ENCODE measurements around the gene TNFAIP1. TPM values are rescaled to one million over a fixed set of nuclear protein-coding genes. Genes with fewer than 3 reads are reported as not detected.

Gene TNFAIP1
- total RNA-seq, 4 donors from 2014 or later = 18.8 to 36.5 (median 25.5) TPM

GRCh38 chr17:28350271-28350670 lies 14.7 kb downstream of the TNFAIP1 start:
- in situ Hi-C loops (cut with MboI; ENCODE audit: low sequenced_read_pairs in 4 of 4) = loop anchor here in 1 of 4 donors (25.0 kb wide), 1 partner anchor 612 kb away; the partner anchor contains the start of gene PHF12
- H3K9me3 ChIP-seq = no peaks in the 10 kb centered on the region
- peaks cover 6 to 99% of the 10 kb centered on the region in 2 donors for H3K36me3 ChIP-seq
- no peak overlapping the region for H3K27ac ChIP-seq
- ATAC-seq = no peak
- TF ChIP-seq POLR2A (IDR thresholded peaks at IDR 0.05) (no peak), CTCF (IDR thresholded peaks at IDR 0.05 in 4 of 5, conservative IDR thresholded peaks at IDR 0.05 in 1 of 5) (no peak)
- intact Hi-C loops (cut with DNase I; ENCODE audit: low total_unique reads) = no loop called here
- DNase-seq = no peak
- H3K4me3 ChIP-seq = no peak overlapping the region
- peaks cover 1% of the 10 kb centered on the region in 2 donors for H3K4me1 ChIP-seq
- H3K27me3 ChIP-seq = no peaks in the 10 kb centered on the region

- H3K4me1 ChIP-seq = peaks cover 24 to 26% of the 10 kb centered on the region in 2 donors
- peak; percentile 92 to 94 for DNase-seq
- intact Hi-C loops (cut with DNase I; ENCODE audit: low total_unique reads) (loop anchor here (1.0 to 5.0 kb wide), 4 partner anchors 14 to 595 kb away; partner anchors contain the start of genes IFT20, PHF12, SARM1 and TMEM97), in situ Hi-C loops (cut with MboI; ENCODE audit: low sequenced_read_pairs in 4 of 4) (loop anchor here in 1 of 4 donors (25.0 kb wide), 1 partner anchor 605 kb away; the partner anchor contains the start of gene PHF12)
- no peak for TF ChIP-seq CTCF (IDR thresholded peaks at IDR 0.05 in 4 of 5, conservative IDR thresholded peaks at IDR 0.05 in 1 of 5)
- peak; percentile 93 to 97 for TF ChIP-seq POLR2A (IDR thresholded peaks at IDR 0.05)
- peaks cover 6 to 65% of the 10 kb centered on the region in 2 donors for H3K36me3 ChIP-seq
- peak within 1 kb of the TSS; percentile 94 to 97 (median 96) for H3K27ac ChIP-seq
- ATAC-seq = peak; percentile 98
- no peaks in the 10 kb centered on the region for H3K9me3 ChIP-seq
- H3K4me3 ChIP-seq = peak within 1 kb of the TSS; percentile 88 to 98 (median 94)
- H3K27me3 ChIP-seq = no peaks in the 10 kb centered on the region
These were observed 21.7 kb downstream of the TNFAIP1 start, which contains the start of gene POLDIP2 for GRCh38 chr17:28357061-28357900. Gene POLDIP2 (minus strand): TSS chr17:28357527. CDS start chr17:28357448, 79 bp downstream.

- in situ Hi-C loops (cut with MboI; ENCODE audit: low sequenced_read_pairs in 4 of 4) = loop anchor here in 1 of 4 donors (25.0 kb wide), 1 partner anchor 604 kb away; the partner anchor contains the start of gene PHF12
- H3K27ac ChIP-seq = peak overlapping the region; percentile 94 to 97 (median 96)
- no peak for ATAC-seq
- intact Hi-C loops (cut with DNase I; ENCODE audit: low total_unique reads) = loop anchor here (1.0 to 5.0 kb wide), 4 partner anchors 13 to 594 kb away; partner anchors contain the start of genes IFT20, PHF12, SARM1 and TMEM97
- no peaks in the 10 kb centered on the region for H3K27me3 ChIP-seq
- peak overlapping the region; percentile 88 to 98 (median 94) for H3K4me3 ChIP-seq
- H3K4me1 ChIP-seq = peaks cover 24 to 26% of the 10 kb centered on the region in 2 donors
- no peak for DNase-seq
- H3K36me3 ChIP-seq = peaks cover 4 to 65% of the 10 kb centered on the region in 2 donors
- TF ChIP-seq CTCF (IDR thresholded peaks at IDR 0.05 in 4 of 5, conservative IDR thresholded peaks at IDR 0.05 in 1 of 5) = no peak
- no peak for TF ChIP-seq POLR2A (IDR thresholded peaks at IDR 0.05)
- H3K9me3 ChIP-seq = no peaks in the 10 kb centered on the region
These were observed 22.3 kb downstream of the TNFAIP1 start for GRCh38 chr17:28357901-28358197.

- in situ Hi-C loops (cut with MboI; ENCODE audit: low sequenced_read_pairs in 4 of 4) (loop anchor here in 1 of 4 donors (25.0 kb wide), 1 partner anchor 599 kb away; the partner anchor contains the start of gene PHF12), intact Hi-C loops (cut with DNase I; ENCODE audit: low total_unique reads) (no loop called here)
- no peak overlapping the region for H3K4me3 ChIP-seq
- H3K4me1 ChIP-seq = peaks cover 5 to 7% of the 10 kb centered on the region in 2 donors
- H3K36me3 ChIP-seq = peaks cover 0 to 59% of the 10 kb centered on the region in 2 donors
- no peaks in the 10 kb centered on the region for H3K27me3 ChIP-seq
- no peaks in the 10 kb centered on the region for H3K9me3 ChIP-seq
- DNase-seq (no peak), ATAC-seq (no peak)
- no peak overlapping the region for H3K27ac ChIP-seq
- no peak for TF ChIP-seq CTCF (IDR thresholded peaks at IDR 0.05 in 4 of 5, conservative IDR thresholded peaks at IDR 0.05 in 1 of 5)
- TF ChIP-seq POLR2A (IDR thresholded peaks at IDR 0.05) = no peak
These were observed 27.6 kb downstream of the TNFAIP1 start for GRCh38 chr17:28363186-28363585.
